DOHH2 (cell line): Measurements from ENCODE around the gene TRIM67.

ENCODE experiments used
- CTCF ChIP-seq: fragments of 200-600 bp; sonication (generic); IDR thresholded peaks from one replicate; pipeline ENCODE4 v1.5.1; 2014; ENCODE audit warnings: antibody characterized with exemption, mild to moderate bottlenecking, low read depth, low read length; ENCODE audit not compliant: poor library complexity, severe bottlenecking
- EZH2phosphoT487 ChIP-seq: fragments of 200-600 bp; sonication (generic); IDR thresholded peaks from 2 replicates; pipeline ENCODE4 v1.6.1; 2017; ENCODE audit warnings: borderline replicate concordance, mild to moderate bottlenecking, antibody characterized with exemption, low read length, moderate library complexity, mixed read lengths

- no peak for TF ChIP-seq CTCF
- TF ChIP-seq EZH2phosphoT487, result no peak
These were observed 28.6 kb downstream of the TRIM67 start for GRCh38 chr1:231190456-231190855.
